ENCODE data around the gene IL17B.

GRCh38 chr5:149337736-149338135, 41.4 kb downstream of the IL17B start:
- TF ChIP-seq CTCF (IDR thresholded peaks at IDR 0.05) = no peak
- TF ChIP-seq POLR2A (IDR thresholded peaks at IDR 0.05) = no peak
